ENCODE measurements around the gene JMJD1C.
A peak's percentile ranks its signal among the peaks of the same experiment; 100 is the strongest.
"Not testable (repeated sequence)": the region's sequence is repeated elsewhere in the genome, so short reads cannot be mapped to it uniquely, and the experiment has no call there.

Gene JMJD1C, protein sequence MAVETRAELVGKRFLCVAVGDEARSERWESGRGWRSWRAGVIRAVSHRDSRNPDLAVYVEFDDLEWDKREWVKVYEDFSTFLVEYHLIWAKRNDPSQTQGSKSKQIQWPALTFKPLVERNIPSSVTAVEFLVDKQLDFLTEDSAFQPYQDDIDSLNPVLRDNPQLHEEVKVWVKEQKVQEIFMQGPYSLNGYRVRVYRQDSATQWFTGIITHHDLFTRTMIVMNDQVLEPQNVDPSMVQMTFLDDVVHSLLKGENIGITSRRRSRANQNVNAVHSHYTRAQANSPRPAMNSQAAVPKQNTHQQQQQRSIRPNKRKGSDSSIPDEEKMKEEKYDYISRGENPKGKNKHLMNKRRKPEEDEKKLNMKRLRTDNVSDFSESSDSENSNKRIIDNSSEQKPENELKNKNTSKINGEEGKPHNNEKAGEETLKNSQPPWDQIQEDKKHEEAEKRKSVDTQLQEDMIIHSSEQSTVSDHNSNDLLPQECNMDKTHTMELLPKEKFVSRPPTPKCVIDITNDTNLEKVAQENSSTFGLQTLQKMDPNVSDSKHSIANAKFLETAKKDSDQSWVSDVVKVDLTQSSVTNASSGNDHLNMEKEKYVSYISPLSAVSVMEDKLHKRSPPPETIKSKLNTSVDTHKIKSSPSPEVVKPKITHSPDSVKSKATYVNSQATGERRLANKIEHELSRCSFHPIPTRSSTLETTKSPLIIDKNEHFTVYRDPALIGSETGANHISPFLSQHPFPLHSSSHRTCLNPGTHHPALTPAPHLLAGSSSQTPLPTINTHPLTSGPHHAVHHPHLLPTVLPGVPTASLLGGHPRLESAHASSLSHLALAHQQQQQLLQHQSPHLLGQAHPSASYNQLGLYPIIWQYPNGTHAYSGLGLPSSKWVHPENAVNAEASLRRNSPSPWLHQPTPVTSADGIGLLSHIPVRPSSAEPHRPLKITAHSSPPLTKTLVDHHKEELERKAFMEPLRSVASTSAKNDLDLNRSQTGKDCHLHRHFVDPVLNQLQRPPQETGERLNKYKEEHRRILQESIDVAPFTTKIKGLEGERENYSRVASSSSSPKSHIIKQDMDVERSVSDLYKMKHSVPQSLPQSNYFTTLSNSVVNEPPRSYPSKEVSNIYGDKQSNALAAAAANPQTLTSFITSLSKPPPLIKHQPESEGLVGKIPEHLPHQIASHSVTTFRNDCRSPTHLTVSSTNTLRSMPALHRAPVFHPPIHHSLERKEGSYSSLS (N-terminal part only)

DNA sequence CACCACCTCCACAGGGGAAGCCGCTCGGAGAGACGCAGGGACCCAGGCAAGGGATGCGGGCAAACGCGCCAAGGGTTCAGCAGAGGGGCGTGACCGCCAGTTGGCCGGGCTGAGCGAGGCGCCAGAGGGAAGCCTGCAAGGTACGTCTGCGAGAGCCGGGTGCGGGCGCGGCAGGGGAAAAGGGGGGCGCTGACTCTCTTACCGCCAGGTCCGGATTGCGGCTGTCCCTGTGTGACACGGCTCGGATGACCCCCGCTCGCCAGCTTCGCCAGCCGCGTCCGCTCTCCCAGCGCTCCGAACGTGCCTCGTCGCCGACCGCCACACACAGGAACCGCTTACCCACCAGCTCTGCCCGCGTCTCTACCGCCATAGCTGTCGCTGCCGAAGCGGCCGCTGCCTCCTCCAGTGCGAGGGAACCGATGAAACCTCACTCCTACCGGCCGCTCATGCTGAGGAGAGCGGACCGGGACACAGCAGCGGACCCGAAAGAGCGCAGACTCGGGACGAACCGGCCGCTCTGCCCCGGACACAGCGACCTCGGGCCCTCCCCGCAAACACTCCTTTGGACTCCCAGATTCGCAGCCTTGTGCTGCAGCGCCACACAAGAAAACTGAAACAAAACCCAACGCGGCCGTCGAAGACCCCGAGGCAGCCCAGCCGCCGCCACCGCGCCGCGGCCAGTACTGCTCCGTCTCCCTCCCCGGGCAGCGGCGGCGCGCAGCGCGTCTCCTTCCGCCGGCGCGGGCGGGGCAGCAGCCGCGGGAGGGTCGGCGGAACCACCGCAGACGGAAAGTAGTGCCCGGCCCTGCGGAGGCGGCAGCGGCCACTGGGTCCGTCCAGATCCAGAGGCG is at the start of gene JMJD1C:
JMJD1C (minus strand) TSS at position 685 of the 851 bp plus-strand sequence; CDS start at position 370, 315 bp downstream.
- peak; percentile 51 for DNase-seq (ENCODE audit: low spot score)

DNA sequence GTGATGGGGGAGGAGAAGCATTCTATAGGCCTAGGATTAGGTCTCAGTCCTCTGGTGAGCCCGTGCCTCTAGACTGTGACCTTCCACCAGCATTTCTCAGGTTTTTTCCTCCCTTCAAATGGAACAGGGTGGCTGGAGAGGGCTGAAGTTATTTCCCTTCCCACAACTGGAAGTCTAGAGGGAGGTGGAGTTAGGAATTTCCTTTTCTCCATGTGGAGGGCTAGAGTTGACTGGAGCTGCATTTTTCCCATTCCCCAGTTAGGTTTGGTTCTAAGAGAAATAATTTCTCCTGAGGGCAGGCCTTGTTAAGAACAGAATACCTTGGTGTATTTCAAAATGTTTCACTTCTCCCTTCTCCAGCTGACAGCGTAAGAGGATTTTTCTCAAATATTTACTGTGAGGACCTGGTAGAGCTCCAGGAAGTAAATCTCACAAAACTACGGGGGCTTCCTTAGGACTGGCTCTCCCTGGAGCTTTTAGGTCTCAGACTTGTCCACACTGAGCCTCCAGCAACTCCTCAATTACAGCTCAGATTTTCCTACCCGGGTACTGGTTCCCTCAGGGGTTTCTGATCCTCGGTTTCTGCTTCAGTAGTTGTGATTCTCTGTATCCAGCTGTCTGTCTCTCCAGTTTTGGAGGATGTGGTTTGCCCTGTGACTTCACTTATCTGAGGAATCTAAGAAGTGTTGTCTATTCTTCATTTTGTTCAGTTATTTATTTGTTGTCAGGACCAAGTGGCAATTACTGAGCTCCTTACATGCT is 49.4 kb upstream of the JMJD1C start:
- DNase-seq (ENCODE audit: low spot score), result no peak

DNA sequence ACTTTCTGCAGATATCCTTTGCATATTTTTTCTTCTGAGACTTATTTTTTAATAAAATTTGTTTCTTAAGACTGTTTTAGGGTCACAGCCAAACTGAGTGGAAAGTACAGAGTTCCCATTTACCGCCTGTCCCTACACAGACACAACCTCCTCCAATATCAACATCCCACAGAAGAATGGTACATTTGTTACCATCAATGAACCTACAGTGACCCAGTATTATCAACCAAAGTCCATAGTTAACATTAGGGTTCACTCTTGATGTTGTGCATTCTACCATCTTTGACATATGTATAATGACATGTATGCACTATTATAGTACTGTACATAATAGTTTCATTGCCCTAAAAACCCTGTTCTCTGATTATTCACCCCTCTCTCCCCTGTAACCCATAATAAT is 40.8 kb upstream of the JMJD1C start:
- no peak for DNase-seq (ENCODE audit: low spot score)

DNA sequence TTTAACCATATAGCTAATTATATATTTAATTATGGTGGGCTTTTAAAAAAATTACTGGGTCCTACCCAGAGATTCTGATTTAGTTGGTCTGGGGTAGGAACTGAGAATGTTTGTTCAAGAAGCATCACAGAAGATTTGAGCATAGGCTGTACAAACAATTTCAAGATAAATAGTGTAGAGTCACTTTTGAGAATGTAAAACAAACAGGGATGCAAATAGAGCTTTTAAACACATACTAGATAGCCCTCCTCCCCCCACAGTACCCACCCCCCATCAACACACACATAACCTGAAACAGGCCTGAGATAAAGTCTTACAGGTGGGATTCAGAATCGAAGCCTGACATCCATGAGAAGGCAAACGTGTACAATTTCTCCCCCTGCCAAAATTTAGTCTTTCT is 39.8 kb upstream of the JMJD1C start:
- DNase-seq (ENCODE audit: low spot score), result no peak

DNA sequence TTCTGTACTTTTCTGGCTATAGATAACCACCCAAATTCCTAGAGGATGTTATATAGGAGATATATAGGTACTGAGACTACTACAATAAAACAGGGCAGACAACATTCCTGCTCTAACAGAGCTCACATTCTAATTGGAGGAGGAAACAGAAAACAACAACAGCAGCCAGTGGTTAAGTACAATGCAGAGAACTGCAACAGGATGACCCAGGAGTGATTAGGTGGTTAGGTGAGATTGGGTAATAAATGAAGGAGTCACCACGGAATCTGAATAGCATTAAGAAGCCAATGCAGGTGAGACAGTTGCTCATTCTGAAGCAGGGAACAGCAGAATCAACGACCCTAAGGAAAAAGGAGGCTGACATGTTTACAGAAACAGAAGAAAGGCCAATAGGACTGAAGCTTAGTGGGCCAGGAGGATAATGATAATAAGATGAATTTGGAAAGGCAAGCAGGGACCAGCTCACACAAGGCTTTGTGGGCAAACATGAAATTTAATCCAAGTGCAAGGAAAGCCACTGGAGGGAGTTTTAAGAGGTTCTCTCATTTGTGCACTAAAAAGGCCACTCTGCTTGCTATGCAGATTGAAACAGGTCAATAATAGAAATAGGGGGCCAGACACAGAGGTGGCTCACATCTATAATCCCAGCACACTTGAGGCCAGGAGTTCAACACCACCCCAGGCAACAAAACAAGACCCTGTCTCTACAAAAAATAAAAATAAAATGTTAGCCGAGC is 38.5 kb upstream of the JMJD1C start:
- no peak for DNase-seq (ENCODE audit: low spot score)

DNA sequence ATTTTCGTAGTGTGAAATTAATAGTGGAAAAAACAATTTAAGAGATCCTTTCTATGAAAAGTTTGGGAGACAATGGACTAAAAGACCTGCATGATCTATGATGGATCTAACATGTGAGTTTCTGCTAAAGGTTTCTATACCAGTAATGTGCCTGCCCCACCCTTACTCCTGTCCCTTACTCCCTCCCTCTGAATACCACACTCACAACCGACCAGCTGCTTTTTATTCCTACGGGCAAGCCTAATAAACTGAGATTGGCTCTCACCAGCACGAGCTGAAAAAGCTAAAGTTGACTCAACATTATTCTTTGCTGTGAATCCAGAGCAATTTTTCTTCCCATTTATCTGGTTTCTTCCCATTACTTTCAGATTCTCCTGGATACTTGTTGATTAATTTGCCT is 37.6 kb upstream of the JMJD1C start:
- no peak for DNase-seq (ENCODE audit: low spot score)

DNA sequence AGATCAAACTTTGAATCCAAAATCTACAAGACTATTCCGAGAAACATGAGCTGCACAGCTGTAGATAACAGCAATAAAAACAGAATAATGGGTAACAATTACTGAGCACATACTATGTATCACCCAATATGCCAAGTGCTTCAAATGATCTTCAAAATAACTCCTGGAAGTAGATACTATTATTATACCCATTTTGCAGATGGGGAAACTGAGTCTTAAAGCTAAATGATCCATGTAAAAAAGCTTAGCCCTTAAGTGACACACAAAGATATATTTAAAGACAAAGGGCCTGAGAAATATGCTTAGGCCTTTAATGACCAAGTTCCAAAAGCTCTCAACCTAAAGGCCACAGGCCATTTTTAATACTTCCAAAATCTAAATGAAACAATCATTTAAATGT is 37.1 kb upstream of the JMJD1C start:
- no peak for DNase-seq (ENCODE audit: low spot score)

DNA sequence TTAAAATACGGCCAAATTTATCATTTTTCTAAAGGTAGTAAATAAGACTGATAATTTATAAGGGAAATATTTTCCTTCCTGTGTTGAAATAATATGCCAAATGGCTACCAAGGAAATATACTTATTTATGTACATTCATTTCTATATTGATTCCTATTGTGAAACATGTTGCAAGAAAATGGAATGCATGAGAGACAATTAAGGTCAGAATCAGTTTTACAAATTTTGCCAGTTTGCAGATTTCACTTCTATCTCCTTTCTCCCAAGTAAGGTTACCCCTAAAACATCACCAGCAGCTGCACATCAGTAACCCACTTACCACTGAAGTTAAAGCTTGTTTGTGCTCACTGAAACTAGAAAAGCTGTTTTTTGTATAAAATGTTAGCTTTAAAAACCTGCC is 36.2 kb upstream of the JMJD1C start:
- DNase-seq (ENCODE audit: low spot score), result no peak

DNA sequence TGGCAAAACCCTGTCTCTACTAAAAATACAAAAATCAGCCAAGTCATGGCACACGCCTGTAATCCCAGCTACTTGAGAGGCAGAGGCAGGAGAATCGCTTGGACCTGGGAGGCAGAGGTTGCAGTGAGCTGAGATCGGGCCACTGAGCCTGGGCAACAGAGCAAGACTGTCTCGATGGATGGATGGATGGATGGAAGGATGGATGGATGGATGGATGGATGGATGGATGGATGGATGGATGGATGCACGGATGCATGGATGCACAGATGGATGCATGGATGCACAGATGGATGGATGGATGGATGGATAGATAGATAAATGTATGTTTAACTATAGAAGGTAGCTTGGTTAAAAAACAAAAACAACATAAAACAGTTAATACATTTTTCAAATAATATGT is 34.8 kb upstream of the JMJD1C start:
- not testable (repeated sequence) for DNase-seq (ENCODE audit: low spot score)

DNA sequence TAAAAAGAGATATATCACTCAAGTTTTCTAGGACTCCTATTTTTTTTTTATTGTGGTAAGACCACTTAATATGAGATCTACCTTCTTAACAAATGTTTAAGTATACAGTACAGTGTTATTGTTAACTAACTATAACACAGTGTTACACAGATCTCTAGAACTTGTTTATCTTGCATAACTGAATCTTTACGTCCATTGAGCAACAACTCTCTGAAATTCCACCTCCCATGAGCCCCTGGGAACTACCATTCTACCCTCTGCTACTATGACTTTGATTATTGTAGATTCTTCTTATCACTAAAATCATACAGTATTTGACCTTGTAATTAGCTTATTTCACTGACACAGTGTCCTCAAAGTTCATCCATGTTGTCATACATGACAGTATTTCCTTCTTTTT is 32.9 kb upstream of the JMJD1C start:
- DNase-seq (ENCODE audit: low spot score), result no peak

DNA sequence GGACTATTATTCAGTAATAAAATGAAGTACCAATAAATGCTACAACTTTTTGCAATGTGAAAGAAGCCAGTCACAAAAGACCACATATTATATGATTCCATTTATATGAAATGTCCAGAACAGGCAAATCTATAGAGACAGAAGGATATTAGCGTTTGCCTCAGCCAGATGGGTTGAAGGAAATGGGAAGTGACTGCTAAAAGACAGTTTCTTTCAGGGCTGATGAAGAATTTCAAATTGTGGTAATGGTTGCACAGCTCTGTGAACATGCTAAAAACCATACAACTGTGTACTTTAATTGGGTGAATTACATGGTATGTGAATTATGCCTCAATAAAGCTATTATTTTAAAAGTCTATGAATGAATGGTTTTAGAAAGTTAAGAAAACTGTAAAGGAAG is 31.5 kb upstream of the JMJD1C start:
- no peak for DNase-seq (ENCODE audit: low spot score)

DNA sequence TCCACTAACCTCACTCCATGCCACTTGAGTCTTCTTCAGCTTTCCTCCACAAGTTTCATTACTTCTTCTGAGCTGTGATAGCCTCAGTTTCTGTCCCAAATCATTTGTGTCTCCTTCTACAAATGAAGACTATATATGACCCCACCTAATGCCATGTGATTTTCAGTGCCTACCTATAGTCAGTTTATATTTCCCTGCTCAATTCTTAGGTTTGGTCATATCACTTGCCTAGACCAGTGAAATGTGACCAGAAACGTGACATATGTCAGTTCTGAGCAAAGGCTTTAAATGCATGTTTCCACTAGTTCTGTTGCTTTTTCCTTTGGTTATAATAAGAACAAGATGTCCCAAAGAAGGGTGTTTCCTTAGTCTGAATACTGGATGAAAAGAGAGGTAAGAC is 30.8 kb upstream of the JMJD1C start:
- no peak for DNase-seq (ENCODE audit: low spot score)

DNA sequence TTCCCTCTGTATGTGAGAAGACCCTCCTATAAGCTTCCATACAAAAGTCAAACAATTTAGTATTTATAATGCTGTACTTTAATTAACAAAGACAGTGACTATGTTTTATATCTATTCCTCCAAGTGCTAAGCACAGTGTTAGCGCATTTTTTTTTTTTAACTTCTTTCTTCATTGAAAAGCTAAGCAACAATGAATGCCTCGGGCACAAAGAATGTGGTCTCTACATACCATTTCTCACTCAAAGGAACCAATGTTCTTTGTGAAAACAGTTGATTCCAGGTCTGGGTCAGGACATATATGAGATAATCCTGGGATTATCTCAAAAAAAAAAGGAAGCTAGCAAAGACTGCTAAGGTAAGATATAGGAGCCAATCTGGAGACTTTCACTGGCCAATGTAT is 29.2 kb upstream of the JMJD1C start:
- no peak for DNase-seq (ENCODE audit: low spot score)

DNA sequence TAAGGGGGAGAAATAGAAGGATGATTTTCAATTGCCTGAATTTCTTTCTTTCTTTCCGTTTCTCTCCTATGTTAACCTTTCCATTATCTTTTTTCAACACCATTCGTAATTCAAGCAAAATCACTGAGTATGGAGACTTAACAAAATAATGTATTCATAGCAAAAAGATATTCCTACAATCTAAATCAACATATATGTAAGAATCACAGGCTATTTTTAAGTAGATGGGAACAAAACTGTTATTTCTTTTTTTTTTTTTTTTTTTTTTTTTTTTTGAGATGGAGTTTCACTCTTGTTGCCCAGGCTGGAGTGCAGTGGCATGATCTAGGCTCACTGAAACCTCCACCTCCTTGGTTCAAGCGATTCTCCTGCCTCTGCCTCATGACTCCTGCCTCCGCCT is 27.2 kb upstream of the JMJD1C start:
- DNase-seq (ENCODE audit: low spot score), result no peak

DNA sequence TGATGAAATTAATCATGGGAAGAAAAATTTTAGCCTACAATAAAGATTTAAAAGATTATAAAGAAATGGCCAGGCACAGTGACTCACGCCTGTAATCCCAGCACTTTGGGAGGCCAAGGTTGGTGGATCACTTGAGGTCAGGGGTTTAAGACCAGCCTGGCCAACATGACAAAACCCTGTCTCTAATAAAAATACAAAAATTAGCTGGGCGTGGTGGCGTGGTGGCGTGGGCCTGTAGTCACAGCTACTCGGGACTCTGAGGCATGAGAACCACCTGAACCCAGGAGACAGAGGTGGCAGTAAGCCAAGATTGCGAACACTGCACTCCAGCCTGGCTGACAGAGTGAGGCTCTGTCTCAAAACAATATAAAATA is 26.5 kb upstream of the JMJD1C start:
- DNase-seq (ENCODE audit: low spot score), result not testable (repeated sequence)

DNA sequence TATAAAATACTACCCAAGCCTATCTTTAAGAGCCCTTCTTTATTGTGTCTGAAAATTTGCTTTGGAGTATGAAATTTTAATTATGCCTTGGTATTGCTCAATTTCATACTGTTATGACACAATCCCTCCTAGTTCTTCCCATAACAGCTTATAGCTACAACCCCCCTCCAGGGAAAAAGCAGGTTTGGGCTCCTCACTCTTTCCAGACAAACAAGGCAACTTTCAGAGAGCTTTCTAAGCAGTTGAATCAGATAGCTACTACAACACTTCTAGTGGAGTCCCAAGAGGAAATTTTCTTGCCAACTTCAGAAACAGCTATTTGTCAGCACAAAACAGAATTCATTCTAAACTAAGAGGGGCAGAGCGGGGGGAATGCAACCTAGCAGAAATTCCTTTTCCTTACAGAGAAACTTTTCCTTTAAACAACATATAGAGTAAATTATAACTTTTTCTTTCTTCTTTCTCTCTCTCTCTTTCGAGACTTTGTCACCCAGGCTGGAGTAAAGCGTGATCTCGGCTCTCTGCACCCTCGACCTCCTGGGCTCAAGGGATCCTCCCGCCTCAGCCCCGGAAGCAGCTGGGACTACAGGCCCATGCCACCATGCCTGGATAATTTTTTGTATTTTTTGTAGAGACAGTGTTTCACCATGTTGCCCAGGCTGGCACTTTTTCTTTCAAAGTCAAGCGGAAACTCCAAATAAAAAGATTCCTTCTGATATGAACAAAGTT is 26.0 kb upstream of the JMJD1C start:
- no peak for DNase-seq (ENCODE audit: low spot score)

DNA sequence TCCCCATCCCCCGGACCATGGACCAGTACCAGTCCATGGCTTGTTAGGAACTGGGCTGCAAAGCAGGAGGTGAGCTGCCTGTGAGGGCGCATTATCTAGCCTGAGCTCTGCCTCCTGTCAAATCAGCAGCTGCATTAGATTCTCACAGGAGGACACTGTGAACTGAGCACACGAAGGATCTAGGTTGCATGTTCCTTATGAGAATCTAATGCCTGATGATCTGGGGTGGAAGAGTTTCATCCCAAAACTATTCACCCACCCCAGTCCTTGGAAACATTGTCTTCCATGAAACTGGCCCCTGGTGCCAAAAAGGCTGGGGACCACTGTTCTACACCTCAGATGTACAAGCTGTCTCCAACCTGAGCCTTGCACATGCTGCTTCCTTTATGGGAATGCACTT is 24.1 kb upstream of the JMJD1C start:
- DNase-seq (ENCODE audit: low spot score), result no peak

DNA sequence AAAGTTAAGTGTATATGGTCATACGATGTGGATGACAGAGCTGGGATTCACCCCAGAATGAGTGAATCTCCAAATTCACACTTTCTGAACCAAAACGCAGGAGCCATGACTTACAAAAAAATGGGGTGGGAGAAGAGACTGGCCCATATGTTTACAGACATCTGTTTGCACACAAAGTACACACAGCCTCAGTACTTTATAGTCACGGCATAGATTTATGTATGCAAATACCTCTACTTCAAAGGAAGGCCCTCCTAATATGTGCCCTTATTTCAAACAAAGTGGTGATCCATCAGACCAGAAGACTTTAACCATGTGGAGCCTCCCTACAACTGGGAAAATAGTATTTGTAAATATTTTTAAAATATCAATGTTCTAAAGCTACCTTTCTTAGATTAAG is 22.2 kb upstream of the JMJD1C start:
- no peak for DNase-seq (ENCODE audit: low spot score)

DNA sequence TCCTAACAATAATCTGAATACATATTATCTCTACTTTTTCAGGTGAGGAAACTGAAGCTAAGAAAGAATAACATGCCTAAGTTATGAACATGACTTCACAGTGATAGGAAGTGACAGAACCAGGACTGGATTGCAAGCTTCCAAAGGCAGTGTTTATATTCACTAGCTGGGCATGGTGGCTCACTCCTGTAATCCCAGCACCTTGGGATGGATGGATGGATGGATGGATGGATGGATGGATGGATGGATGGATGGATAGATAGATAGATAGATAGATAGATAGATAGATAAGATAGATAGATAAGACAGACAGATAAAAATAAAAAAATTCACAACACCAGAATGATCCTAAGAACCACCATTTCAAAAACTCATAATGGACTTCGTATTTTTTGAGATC is 18.2 kb upstream of the JMJD1C start:
- DNase-seq (ENCODE audit: low spot score), result no peak

All from CD4-positive, alpha-beta T cell treated with Interleukin-6 at 100 ng/mL for 8 hours (primary cell).